SU-DHL-6 (cell line): ENCODE results near the gene ACAP2.

ENCODE experiments used
- H2AFZ ChIP-seq: fragments of 200-600 bp; sonication (generic); 2 replicates; pipeline ENCODE4 v1.6.1; 2014; ENCODE audit warnings: low read depth, mild to moderate bottlenecking, moderate library complexity, mixed read lengths, antibody characterized with exemption, low read length; ENCODE audit not compliant: severe bottlenecking
- H3F3A ChIP-seq: fragments of 200-600 bp; shearing (Covaris generic); 2 replicates; pipeline ENCODE4 v1.6.0; 2016; ENCODE audit warnings: antibody characterized with exemption, mild to moderate bottlenecking; ENCODE audit not compliant: insufficient read depth
- H3K27ac ChIP-seq: fragments of 200-600 bp; sonication (generic); 2 replicates; pipeline ENCODE4 v1.5.1; 2016; ENCODE audit warnings: low read depth, mild to moderate bottlenecking, low read length, moderate library complexity, mixed read lengths
- H3K27me3 ChIP-seq: fragments of 200-600 bp; sonication (generic), shearing (Covaris generic); 2 replicates; pipeline ENCODE4 v1.6.0; 2014; ENCODE audit warnings: mild to moderate bottlenecking, low read length
- H3K36me3 ChIP-seq: fragments of 200-600 bp; sonication (generic); 2 replicates; pipeline ENCODE4 v1.6.1; 2014; ENCODE audit warnings: mild to moderate bottlenecking, low read length, mixed read lengths
- H3K4me2 ChIP-seq: fragments of 300-600, 200-600 bp; shearing (Covaris generic), sonication (generic); 2 replicates; pipeline ENCODE4 v1.6.0; 2014; ENCODE audit warnings: low read length, low read depth, mild to moderate bottlenecking; ENCODE audit not compliant: poor library complexity, severe bottlenecking
- H3K4me3 ChIP-seq: fragments of 200-600 bp; sonication (generic); 2 replicates; pipeline ENCODE4 v1.5.1; 2014; ENCODE audit warnings: antibody characterized with exemption, low read length, mild to moderate bottlenecking, mixed read lengths; ENCODE audit not compliant: insufficient read depth, poor library complexity, severe bottlenecking
- H3K79me2 ChIP-seq: fragments of 200-600 bp; sonication (generic); 2 replicates; pipeline ENCODE4 v1.6.1; 2014; ENCODE audit warnings: mild to moderate bottlenecking, low read length, moderate library complexity; ENCODE audit not compliant: insufficient read depth
- H3K9ac ChIP-seq: fragments of 200-600 bp; sonication (generic); 2 replicates; pipeline ENCODE4 v1.7.0; 2014; ENCODE audit warnings: mild to moderate bottlenecking, low read length
- H3K9me2 ChIP-seq: fragments of 200-600 bp; sonication (generic); replicated peaks from 2 replicates; pipeline ENCODE4 v1.6.1; 2014; ENCODE audit warnings: low read length; ENCODE audit not compliant: insufficient read depth
- H3K9me3 ChIP-seq: fragments of 200-600 bp; sonication (generic); 2 replicates; pipeline ENCODE4 v1.6.1; 2014; ENCODE audit warnings: low read length, mixed read lengths; ENCODE audit not compliant: insufficient read depth
- H4K20me1 ChIP-seq: fragments of 200-600 bp; sonication (generic); 2 replicates; pipeline ENCODE4 v1.6.1; 2014; ENCODE audit warnings: low read depth, mild to moderate bottlenecking, antibody characterized with exemption, low read length, moderate library complexity, mixed read lengths
- EZH2phosphoT487 ChIP-seq: fragments of 200-600 bp; sonication (generic), shearing (Covaris generic); conservative IDR thresholded peaks from 2 replicates; pipeline ENCODE4 v1.6.1; 2018; ENCODE audit warnings: mild to moderate bottlenecking, antibody characterized with exemption, low read length, moderate library complexity, mixed read lengths
- TF ChIP-seq, protein P1 (sequence below): fragments of 200-600 bp; sonication (generic); IDR thresholded peaks from one replicate; pipeline ENCODE4 v1.5.1; 2017; ENCODE audit warnings: antibody characterized with exemption, mild to moderate bottlenecking, low read length, moderate library complexity; ENCODE audit not compliant: insufficient read depth, poor library complexity, severe bottlenecking

Gene ACAP2

DNA sequence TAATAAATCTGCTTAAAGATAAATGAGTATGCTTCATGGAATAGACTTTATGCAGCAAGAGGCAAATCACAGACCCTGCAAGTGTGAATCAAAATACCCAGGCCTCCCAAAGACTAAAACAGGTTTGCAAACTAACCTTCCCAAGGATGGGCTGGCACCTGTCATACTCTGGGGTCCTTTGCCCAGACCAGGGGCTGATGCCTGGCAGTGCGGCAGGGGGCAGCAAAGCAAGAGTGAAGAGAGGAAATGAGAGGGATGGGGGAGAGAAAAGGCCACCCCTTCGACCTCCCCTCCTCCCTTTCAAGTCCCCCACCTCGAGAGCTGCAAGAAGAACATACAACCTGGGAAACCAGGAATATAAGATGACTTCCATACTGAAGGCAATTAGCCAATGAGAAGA, 203.7 kb downstream of the ACAP2 start:
- Histone ChIP-seq H3K36me3 (no peaks in the 10 kb centered on the region), H3K9me3 (no peaks in the 10 kb centered on the region; the same call in 1 of the 2 replicates), H3K4me3 (no peak overlapping the region), H3K9me2 (no peaks in the 10 kb centered on the region), H2AFZ (no peak overlapping the region), H4K20me1 (no peaks in the 10 kb centered on the region), H3F3A (no peaks in the 10 kb centered on the region), H3K27ac (no peak overlapping the region), H3K4me2 (no peak overlapping the region), H3K79me2 (no peaks in the 10 kb centered on the region), H3K27me3 (no peaks in the 10 kb centered on the region), H3K9ac (no peak overlapping the region)
- TF ChIP-seq EZH2phosphoT487 = no peak
- TF ChIP-seq, protein P1, sequence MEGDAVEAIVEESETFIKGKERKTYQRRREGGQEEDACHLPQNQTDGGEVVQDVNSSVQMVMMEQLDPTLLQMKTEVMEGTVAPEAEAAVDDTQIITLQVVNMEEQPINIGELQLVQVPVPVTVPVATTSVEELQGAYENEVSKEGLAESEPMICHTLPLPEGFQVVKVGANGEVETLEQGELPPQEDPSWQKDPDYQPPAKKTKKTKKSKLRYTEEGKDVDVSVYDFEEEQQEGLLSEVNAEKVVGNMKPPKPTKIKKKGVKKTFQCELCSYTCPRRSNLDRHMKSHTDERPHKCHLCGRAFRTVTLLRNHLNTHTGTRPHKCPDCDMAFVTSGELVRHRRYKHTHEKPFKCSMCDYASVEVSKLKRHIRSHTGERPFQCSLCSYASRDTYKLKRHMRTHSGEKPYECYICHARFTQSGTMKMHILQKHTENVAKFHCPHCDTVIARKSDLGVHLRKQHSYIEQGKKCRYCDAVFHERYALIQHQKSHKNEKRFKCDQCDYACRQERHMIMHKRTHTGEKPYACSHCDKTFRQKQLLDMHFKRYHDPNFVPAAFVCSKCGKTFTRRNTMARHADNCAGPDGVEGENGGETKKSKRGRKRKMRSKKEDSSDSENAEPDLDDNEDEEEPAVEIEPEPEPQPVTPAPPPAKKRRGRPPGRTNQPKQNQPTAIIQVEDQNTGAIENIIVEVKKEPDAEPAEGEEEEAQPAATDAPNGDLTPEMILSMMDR = no peak

DNA sequence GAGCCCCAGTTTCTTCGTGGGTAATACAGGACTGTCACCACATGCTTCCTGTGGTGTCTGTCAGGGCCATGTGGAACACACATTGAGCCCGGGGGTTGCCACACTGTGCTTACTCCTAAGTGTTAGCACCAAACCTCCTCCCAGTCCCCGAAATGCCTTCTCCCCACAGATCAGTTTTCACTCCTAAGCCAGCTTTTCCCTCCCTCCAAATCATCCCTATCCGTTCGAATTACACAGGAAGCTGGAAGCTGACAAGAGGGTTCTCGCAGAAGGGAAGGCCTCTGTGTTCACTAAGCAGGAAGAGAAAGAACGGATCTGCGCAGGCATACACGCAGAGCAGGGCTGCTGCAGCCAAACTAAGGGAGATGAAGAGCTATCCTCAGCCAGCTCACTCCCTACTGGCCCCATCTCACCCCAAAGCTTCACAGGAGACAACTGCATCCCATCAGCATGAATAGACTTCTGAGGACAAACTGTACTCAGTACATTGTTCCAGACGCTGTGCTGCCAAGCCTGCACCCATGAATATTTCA, 204.2 kb downstream of the ACAP2 start:
- Histone ChIP-seq H3K27me3 (no peaks in the 10 kb centered on the region), H3K9me2 (no peaks in the 10 kb centered on the region), H3K36me3 (no peaks in the 10 kb centered on the region), H3K79me2 (no peaks in the 10 kb centered on the region), H2AFZ (no peak overlapping the region), H4K20me1 (no peaks in the 10 kb centered on the region), H3F3A (no peaks in the 10 kb centered on the region), H3K9ac (no peak overlapping the region), H3K9me3 (no peaks in the 10 kb centered on the region; the same call in 1 of the 2 replicates), H3K4me3 (no peak overlapping the region), H3K4me2 (no peak overlapping the region), H3K27ac (no peak overlapping the region)
- TF ChIP-seq EZH2phosphoT487 = no peak
- TF ChIP-seq, protein P1 = no peak

DNA sequence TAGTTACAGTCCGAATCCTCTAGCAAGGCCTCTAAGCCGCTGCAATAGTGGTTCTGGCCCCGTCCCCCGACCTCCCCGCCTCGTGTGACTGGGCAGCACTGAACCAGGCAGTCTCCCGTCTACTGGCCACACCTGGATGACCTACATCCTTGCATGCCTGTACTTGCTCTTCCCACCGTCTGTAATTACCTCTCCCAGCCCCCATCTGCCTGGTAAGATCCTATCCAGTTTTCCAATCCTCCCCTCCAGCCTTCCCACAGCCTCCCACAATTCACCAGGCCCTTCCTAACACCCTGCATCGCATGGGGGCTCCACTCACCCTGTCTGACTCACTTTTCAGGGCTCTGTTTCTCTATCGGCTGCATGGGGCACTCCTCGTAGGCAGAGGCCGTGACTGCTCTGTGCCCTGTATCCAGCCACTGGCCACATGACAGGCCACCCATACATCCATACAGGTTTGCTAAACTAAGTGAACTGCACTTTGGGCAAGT, 204.7 kb downstream of the ACAP2 start:
- H3K9me2 ChIP-seq = no peaks in the 10 kb centered on the region
- no peak overlapping the region for H3K27ac ChIP-seq
- TF ChIP-seq, protein P1 = no peak
- TF ChIP-seq EZH2phosphoT487 = no peak
- H3K4me2 ChIP-seq = no peak overlapping the region
- no peaks in the 10 kb centered on the region for H3K36me3 ChIP-seq
- H3K9ac ChIP-seq = no peak overlapping the region
- H3K27me3 ChIP-seq = no peaks in the 10 kb centered on the region
- no peaks in the 10 kb centered on the region for H3F3A ChIP-seq
- H3K4me3 ChIP-seq = no peak overlapping the region
- no peaks in the 10 kb centered on the region for H4K20me1 ChIP-seq
- no peak overlapping the region for H2AFZ ChIP-seq
- no peaks in the 10 kb centered on the region; the same call in 1 of the 2 replicates for H3K9me3 ChIP-seq
- H3K79me2 ChIP-seq = no peaks in the 10 kb centered on the region
